PC-3 (cell line): ENCODE results near the gene CEP104.

Experiments used
- EZH2 ChIP-seq: fragments of 300-600 bp; sonication (generic); IDR thresholded peaks from one replicate; pipeline ENCODE4 v1.6.1; 2017; ENCODE audit warnings: antibody characterized with exemption, mild to moderate bottlenecking, low read length; ENCODE audit not compliant: unreplicated experiment
- TF ChIP-seq, protein P1 (sequence below): fragments of 300-600 bp; sonication (generic); conservative IDR thresholded peaks from 2 replicates; pipeline ENCODE4 v1.5.1; 2017; ENCODE audit warnings: antibody characterized with exemption, low read depth, mild to moderate bottlenecking, low read length

DNA sequence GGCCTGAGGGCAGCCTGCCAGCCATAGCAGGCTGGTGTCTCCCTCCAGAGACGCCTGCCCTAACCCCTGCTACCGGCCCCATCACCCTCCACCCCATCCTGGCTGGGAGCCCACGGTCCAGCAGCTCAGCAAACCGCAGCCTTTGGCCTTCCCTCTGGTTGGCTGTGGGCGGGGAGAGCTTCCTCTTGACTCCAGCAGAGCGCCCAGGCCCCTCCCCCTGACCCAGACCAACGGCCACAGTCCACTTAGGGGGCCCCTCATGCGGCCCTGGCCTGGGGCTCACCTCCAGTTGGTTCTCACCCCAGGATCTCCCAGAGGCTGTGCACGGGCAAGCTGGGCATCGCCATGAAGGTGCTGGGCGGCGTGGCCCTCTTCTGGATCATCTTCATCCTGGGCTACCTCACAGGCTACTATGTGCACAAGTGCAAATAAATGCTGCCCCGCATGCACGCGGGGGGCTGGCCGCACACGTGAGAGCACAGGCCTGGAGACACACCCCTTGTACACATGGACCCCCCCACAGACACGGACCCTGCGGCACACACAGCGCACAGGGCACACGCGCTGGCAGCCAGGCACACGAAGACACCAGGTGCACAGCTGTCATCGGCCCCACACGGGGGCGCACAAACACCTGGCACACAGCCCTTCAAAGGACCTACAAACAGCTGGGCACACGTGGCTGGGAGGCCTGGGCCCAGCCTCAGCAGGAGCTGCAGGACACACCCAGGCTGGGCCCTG, 81.4 kb downstream of the CEP104 start:
- TF ChIP-seq, protein P1, sequence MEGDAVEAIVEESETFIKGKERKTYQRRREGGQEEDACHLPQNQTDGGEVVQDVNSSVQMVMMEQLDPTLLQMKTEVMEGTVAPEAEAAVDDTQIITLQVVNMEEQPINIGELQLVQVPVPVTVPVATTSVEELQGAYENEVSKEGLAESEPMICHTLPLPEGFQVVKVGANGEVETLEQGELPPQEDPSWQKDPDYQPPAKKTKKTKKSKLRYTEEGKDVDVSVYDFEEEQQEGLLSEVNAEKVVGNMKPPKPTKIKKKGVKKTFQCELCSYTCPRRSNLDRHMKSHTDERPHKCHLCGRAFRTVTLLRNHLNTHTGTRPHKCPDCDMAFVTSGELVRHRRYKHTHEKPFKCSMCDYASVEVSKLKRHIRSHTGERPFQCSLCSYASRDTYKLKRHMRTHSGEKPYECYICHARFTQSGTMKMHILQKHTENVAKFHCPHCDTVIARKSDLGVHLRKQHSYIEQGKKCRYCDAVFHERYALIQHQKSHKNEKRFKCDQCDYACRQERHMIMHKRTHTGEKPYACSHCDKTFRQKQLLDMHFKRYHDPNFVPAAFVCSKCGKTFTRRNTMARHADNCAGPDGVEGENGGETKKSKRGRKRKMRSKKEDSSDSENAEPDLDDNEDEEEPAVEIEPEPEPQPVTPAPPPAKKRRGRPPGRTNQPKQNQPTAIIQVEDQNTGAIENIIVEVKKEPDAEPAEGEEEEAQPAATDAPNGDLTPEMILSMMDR, result peak; percentile 74
- no peak for TF ChIP-seq EZH2
